GM12872 (cell line): Measurements from ENCODE around the gene CEP57.

Source experiments
- CTCF ChIP-seq: IDR thresholded peaks from 3 replicates; pipeline ENCODE4 v1.5.1; 2011; ENCODE audit warnings: low read depth, mild to moderate bottlenecking, low read length, moderate library complexity; ENCODE audit not compliant: insufficient read depth

Gene CEP57

GRCh38 chr11:95827696-95828095, 37.4 kb downstream of the CEP57 start:
- no peak for TF ChIP-seq CTCF

- TF ChIP-seq CTCF: no peak
These were observed 39.4 kb downstream of the CEP57 start for GRCh38 chr11:95829580-95830259.

GRCh38 chr11:95831198-95831883, 41.0 kb downstream of the CEP57 start:
- TF ChIP-seq CTCF: no peak

GRCh38 chr11:95832763-95833162, 42.5 kb downstream of the CEP57 start:
- TF ChIP-seq CTCF: no peak

- TF ChIP-seq CTCF: no peak
These were observed 43.1 kb downstream of the CEP57 start for GRCh38 chr11:95833378-95833777.

GRCh38 chr11:95835351-95835750, 45.1 kb downstream of the CEP57 start:
- no peak for TF ChIP-seq CTCF

- peak; percentile 74 for TF ChIP-seq CTCF
These were observed 45.6 kb downstream of the CEP57 start for GRCh38 chr11:95835768-95836488.
